ENCODE measurements around the gene DVL1.

DNA sequence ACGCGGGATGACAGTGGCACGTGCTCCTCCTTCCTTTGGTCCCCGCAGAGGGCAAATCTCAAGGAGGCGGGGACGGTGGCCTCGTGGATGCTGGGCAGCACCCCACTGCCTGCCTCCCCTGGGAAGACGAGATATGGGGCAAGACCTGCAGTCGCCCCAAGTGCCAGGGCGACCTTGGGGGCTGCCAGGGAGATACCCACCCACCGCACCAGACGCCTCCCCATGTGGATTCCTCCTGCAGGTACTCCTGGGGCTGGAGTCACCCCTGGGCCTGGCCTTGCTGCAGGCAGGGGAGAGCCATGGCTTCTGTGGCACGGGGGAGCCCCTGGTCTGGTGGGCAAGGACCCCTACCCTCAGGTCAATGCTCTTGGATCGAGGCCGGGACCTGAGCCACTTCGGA, 31.6 kb upstream of the DVL1 start:
- no peak for TF ChIP-seq EP300 (IDR thresholded peaks at IDR 0.05)
- TF ChIP-seq, protein P1, sequence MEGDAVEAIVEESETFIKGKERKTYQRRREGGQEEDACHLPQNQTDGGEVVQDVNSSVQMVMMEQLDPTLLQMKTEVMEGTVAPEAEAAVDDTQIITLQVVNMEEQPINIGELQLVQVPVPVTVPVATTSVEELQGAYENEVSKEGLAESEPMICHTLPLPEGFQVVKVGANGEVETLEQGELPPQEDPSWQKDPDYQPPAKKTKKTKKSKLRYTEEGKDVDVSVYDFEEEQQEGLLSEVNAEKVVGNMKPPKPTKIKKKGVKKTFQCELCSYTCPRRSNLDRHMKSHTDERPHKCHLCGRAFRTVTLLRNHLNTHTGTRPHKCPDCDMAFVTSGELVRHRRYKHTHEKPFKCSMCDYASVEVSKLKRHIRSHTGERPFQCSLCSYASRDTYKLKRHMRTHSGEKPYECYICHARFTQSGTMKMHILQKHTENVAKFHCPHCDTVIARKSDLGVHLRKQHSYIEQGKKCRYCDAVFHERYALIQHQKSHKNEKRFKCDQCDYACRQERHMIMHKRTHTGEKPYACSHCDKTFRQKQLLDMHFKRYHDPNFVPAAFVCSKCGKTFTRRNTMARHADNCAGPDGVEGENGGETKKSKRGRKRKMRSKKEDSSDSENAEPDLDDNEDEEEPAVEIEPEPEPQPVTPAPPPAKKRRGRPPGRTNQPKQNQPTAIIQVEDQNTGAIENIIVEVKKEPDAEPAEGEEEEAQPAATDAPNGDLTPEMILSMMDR (IDR thresholded peaks at IDR 0.05), result no peak

Data from tibial nerve (tissue), 4 donors.